ENCODE data around the gene NFKBIE. TPM values are rescaled to one million over a fixed set of nuclear protein-coding genes. Genes with fewer than 3 reads are reported as not detected.

Gene NFKBIE
- total and polyA plus RNA-seq, 12 donors, result 1.5 to 8.7 (median 3.6) TPM

DNA sequence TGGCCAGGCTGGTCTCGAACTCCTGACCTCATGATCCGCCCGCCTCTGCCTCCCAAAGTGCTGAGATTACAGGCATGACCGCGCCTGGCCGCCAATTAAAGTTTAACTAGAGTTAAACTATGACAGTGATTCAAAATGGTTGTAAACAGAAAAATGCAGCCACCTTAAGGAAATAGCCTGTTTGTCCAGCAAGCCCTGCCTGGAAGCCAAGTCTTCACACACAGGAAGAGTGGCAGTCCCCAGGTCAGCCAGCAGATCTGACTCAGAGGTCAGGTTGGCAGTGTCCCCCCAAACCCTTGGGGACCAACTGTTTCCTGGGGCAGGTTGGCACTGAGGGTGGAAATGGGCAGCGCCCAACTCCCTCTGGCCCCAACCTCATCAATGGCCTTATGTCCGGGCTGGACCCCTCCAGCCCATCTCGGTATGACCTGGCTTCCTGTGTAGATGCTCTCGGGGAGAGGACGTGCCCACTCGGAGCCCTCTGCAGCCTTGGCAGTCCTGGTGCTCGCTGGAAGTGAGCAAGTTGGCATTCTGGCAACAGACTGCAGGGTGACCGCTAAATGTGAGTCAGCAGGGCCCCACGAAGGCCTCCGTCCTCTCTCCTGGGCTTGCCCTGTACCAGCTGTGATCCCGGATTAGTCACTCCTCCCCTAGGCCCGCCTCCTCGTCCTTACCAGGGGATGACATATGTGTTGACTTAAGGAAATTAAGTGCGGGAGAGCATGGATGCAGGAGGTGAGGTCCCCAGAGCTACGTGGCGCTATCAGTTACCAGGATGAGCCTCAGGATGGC is 28.1 kb downstream of the NFKBIE start:
- Histone ChIP-seq H3K27me3 (no peaks in the 10 kb centered on the region), H3K9me3 (no peaks in the 10 kb centered on the region), H3K4me3 (peak overlapping the region; percentile 49 to 71 (median 62)), H3K36me3 (peaks cover 0 to 26% (median 12%) of the 10 kb centered on the region in 9 donors), H3K4me1 (peaks cover 23 to 64% (median 55%) of the 10 kb centered on the region in 9 donors), H3K27ac (peak overlapping the region; percentile 91 to 98 (median 94))
- intact Hi-C loops (cut with DNase I), result loop anchor here in 9 of 10 donors (1.0 to 10.0 kb wide), 7 partner anchors 64 to 142 kb away; no protein-coding TSS in a partner anchor
- DNase-seq (peak; percentile 82 to 91), ATAC-seq (peak; percentile 83 to 92 (median 87))
- TF ChIP-seq, protein P1, sequence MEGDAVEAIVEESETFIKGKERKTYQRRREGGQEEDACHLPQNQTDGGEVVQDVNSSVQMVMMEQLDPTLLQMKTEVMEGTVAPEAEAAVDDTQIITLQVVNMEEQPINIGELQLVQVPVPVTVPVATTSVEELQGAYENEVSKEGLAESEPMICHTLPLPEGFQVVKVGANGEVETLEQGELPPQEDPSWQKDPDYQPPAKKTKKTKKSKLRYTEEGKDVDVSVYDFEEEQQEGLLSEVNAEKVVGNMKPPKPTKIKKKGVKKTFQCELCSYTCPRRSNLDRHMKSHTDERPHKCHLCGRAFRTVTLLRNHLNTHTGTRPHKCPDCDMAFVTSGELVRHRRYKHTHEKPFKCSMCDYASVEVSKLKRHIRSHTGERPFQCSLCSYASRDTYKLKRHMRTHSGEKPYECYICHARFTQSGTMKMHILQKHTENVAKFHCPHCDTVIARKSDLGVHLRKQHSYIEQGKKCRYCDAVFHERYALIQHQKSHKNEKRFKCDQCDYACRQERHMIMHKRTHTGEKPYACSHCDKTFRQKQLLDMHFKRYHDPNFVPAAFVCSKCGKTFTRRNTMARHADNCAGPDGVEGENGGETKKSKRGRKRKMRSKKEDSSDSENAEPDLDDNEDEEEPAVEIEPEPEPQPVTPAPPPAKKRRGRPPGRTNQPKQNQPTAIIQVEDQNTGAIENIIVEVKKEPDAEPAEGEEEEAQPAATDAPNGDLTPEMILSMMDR (IDR thresholded peaks at IDR 0.05), result no peak
- 32 to 33% methylated on average over 22 of the region's 22 CpGs for WGBS, 2 donors

DNA sequence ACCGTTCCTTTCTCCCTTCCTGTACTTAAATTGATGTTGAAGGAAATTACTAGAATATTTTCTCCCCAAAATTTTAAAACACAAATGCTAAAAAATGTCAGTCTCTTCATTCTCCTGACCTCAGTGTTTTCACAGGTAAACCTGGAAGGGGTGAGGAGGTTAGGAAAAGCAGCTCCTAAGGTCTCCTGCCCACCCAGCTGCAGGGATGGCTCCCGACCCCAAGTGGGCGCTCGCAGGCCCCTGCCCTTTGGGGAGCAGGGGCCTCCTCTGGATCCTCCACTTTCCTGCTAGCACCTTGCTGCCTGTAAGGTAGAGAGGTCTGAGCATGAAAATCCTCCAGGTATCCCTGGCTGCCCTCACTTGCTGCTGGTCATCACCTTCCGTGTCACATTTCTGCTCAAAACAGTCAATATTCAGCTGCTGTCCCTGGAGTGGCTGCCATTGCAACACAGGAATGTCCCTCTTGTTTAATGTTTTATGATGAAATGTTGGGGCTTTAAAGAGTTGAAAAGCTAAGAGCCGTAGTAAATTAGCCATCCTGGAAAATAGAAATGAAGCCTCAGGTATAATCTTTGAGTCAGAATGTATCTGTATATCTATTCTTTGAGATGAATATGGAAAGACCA is 29.3 kb downstream of the NFKBIE start:
- ATAC-seq (no peak), DNase-seq (no peak)
- TF ChIP-seq, protein P1 (IDR thresholded peaks at IDR 0.05), result no peak
- Histone ChIP-seq H3K4me3 (no peak overlapping the region), H3K27ac (peak overlapping the region in 8 of 10 donors; percentile 0 to 98 (median 94)), H3K36me3 (peaks cover 0 to 39% (median 24%) of the 10 kb centered on the region in 9 donors), H3K4me1 (peaks cover 23 to 76% (median 55%) of the 10 kb centered on the region in 9 donors), H3K27me3 (no peaks in the 10 kb centered on the region), H3K9me3 (no peaks in the 10 kb centered on the region)
- 88% methylated on average over 6 of the region's 6 CpGs for WGBS, 2 donors
- intact Hi-C loops (cut with DNase I), result loop anchor here (2.0 to 10.0 kb wide), 7 partner anchors 15 to 141 kb away; no protein-coding TSS in a partner anchor

- no peak for ATAC-seq
- Histone ChIP-seq H3K4me1 (peaks cover 23 to 83% (median 57%) of the 10 kb centered on the region in 9 donors), H3K36me3 (peaks cover 0 to 46% (median 24%) of the 10 kb centered on the region in 9 donors), H3K27ac (peak overlapping the region in 9 of 10 donors; percentile 75 to 98 (median 90)), H3K9me3 (no peaks in the 10 kb centered on the region), H3K27me3 (no peaks in the 10 kb centered on the region), H3K4me3 (no peak overlapping the region)
- TF ChIP-seq, protein P1 (IDR thresholded peaks at IDR 0.05), result no peak
- DNase-seq, result no peak
- 63% methylated on average over 6 of the region's 6 CpGs for WGBS, 2 donors
- intact Hi-C loops (cut with DNase I), result loop anchor here (2.0 to 10.0 kb wide), 7 partner anchors 14 to 140 kb away; no protein-coding TSS in a partner anchor
Observed at GRCh38 chr6:44235269-44235668, 30.1 kb downstream of the NFKBIE start.

All from heart right ventricle (tissue), 16 donors.